ENCODE results near the gene STK32A.
"Not testable (repeated sequence)": the region's sequence is repeated elsewhere in the genome, so short reads cannot be mapped to it uniquely, and the experiment has no call there.

The STK32A gene

DNA sequence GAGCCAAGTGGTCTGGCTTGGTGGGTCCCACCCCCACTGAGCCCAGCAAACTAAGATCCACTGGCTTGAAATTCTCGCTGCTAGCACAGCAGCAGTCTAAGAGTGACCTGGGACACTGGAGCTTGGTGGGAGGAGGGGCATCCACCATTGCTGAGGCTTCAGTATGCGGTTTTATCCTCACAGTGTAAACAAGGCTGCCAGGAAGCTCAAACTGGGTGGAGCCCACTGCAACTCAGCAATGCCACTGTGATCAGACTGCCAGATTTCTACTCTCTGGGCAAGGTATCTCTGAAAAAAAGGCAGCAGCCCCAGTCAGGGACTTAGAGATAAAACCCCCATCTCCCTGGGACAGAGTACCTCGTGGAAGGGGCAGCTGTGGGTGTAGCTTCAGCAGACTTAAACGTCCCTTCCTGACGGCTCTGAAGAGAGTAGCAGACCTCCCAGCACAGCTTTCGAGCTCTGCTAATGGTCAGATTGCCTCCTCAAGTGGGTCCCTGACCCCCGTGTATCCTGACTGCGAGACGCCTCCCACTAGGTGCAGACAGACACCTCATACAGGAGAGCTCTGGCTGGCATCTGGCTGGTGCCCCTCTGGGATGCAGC is 18.2 kb upstream of the STK32A start:
- Histone ChIP-seq H3K4me1 (ENCODE audit: control insufficient read depth, insufficient read depth, low read length) (peaks cover 15% of the 10 kb centered on the region), H3K27ac (ENCODE audit: low read depth, low read length) (peak overlapping the region; percentile 56; the same call in 1 of the 2 replicates), H3K9me3 (ENCODE audit: control insufficient read depth, insufficient read depth, low read depth, low read length) (no peaks in the 10 kb centered on the region), H3K9ac (ENCODE audit: low read length) (no peak overlapping the region), H3K4me3 (ENCODE audit: low read depth, low read length) (peak overlapping the region; percentile 22; the same call in 1 of the 2 replicates), H3K36me3 (ENCODE audit: control insufficient read depth, insufficient read depth, low read length) (no peaks in the 10 kb centered on the region), H3K27me3 (ENCODE audit: control insufficient read depth, insufficient read depth, low read length) (no peaks in the 10 kb centered on the region)

DNA sequence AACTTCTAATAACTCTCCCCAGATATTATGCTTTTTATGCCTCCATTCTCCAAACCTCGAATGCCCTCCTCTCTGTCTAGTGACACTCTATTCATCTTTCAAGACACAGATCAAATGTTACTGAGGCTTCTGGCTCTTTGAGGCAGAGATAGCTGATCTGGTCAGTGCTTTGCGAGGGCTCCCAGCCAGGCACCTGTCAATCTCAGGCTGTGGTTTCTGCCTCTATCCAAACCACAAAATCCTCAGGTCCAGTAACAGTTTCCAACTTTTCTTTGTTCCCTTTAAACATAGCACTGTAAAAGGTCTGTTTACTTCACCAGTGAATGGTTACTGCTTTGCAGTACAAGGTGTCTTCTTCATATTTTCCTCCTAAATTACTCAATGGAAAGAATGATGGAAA is 11.5 kb upstream of the STK32A start:
- no peak overlapping the region for H3K27ac ChIP-seq (ENCODE audit: low read depth, low read length)
- no peaks in the 10 kb centered on the region; the same call in 1 of the 2 replicates for H3K4me1 ChIP-seq (ENCODE audit: control insufficient read depth, insufficient read depth, low read length)
- peaks cover 5% of the 10 kb centered on the region; the same call in 1 of the 2 replicates for H3K27me3 ChIP-seq (ENCODE audit: control insufficient read depth, insufficient read depth, low read length)
- no peaks in the 10 kb centered on the region for H3K9me3 ChIP-seq (ENCODE audit: control insufficient read depth, insufficient read depth, low read depth, low read length)
- H3K4me3 ChIP-seq (ENCODE audit: low read depth, low read length), result no peak overlapping the region
- H3K36me3 ChIP-seq (ENCODE audit: control insufficient read depth, insufficient read depth, low read length), result no peaks in the 10 kb centered on the region
- H3K9ac ChIP-seq (ENCODE audit: low read length), result no peak overlapping the region

GRCh38 chr5:147223948-147224791 is 10.7 kb upstream of the STK32A start:
- H3K4me3 ChIP-seq (ENCODE audit: low read depth, low read length), result no peak overlapping the region
- H3K9ac ChIP-seq (ENCODE audit: low read length), result no peak overlapping the region
- no peaks in the 10 kb centered on the region for H3K36me3 ChIP-seq (ENCODE audit: control insufficient read depth, insufficient read depth, low read length)
- peaks cover 9% of the 10 kb centered on the region; the same call in 1 of the 2 replicates for H3K27me3 ChIP-seq (ENCODE audit: control insufficient read depth, insufficient read depth, low read length)
- H3K4me1 ChIP-seq (ENCODE audit: control insufficient read depth, insufficient read depth, low read length), result no peaks in the 10 kb centered on the region; the same call in 1 of the 2 replicates
- H3K27ac ChIP-seq (ENCODE audit: low read depth, low read length), result no peak overlapping the region
- no peaks in the 10 kb centered on the region for H3K9me3 ChIP-seq (ENCODE audit: control insufficient read depth, insufficient read depth, low read depth, low read length)

DNA sequence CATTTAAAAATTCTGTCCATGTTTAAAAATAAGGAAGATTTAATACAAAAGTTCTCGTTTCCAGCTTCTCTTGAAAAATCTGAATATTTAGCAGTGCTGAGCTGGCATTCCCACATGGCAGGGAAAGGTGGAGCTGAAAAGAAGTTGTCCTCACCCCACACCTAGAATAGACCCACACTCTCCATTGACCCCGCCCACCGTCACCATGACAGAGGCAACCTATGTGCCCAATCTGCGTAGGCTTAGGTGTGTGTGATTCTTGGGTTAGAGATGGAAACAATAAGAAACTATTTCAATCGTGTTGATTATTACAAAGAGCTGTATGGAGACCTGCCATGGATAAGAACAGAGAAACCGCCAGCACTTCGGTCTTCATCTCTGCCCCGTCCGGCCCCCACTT is 8.9 kb upstream of the STK32A start:
- H3K27me3 ChIP-seq (ENCODE audit: control insufficient read depth, insufficient read depth, low read length), result peaks cover 17% of the 10 kb centered on the region
- H3K9ac ChIP-seq (ENCODE audit: low read length), result no peak overlapping the region
- no peaks in the 10 kb centered on the region; the same call in 1 of the 2 replicates for H3K4me1 ChIP-seq (ENCODE audit: control insufficient read depth, insufficient read depth, low read length)
- H3K36me3 ChIP-seq (ENCODE audit: control insufficient read depth, insufficient read depth, low read length), result no peaks in the 10 kb centered on the region
- no peak overlapping the region for H3K27ac ChIP-seq (ENCODE audit: low read depth, low read length)
- H3K9me3 ChIP-seq (ENCODE audit: control insufficient read depth, insufficient read depth, low read depth, low read length), result no peaks in the 10 kb centered on the region
- H3K4me3 ChIP-seq (ENCODE audit: low read depth, low read length), result no peak overlapping the region

GRCh38 chr5:147226512-147226911 is 8.3 kb upstream of the STK32A start:
- no peak overlapping the region for H3K9ac ChIP-seq (ENCODE audit: low read length)
- no peaks in the 10 kb centered on the region; the same call in 1 of the 2 replicates for H3K4me1 ChIP-seq (ENCODE audit: control insufficient read depth, insufficient read depth, low read length)
- no peaks in the 10 kb centered on the region for H3K36me3 ChIP-seq (ENCODE audit: control insufficient read depth, insufficient read depth, low read length)
- no peak overlapping the region for H3K27ac ChIP-seq (ENCODE audit: low read depth, low read length)
- H3K9me3 ChIP-seq (ENCODE audit: control insufficient read depth, insufficient read depth, low read depth, low read length), result no peaks in the 10 kb centered on the region
- no peak overlapping the region for H3K4me3 ChIP-seq (ENCODE audit: low read depth, low read length)
- peaks cover 23% of the 10 kb centered on the region for H3K27me3 ChIP-seq (ENCODE audit: control insufficient read depth, insufficient read depth, low read length)

DNA sequence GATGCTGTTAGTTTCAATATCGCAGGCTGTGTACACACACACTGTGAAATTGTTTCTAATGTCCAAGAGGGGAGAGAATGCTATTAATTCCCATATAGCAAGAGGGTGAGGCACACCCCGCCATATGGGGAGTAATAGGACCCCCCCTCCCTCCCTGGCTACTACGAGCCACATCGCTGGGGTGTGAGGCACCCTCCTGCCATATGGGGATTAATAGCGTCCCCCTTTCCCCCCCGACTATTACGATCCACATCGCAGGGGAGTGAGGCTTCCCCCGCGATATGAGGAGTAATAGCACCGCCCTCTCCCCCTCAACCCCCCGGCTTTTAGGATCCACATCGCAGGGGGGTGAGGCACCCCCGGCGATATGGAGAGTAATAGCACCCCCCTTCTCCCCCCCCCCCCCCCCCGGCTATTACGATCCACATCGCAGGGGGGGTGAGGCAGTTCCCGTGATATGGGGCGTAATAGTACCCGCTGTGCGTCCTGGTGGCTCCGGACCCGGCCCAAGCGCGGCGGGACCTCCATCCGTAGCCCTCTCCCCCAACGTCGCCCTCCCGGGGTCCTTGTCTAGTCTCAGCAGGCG is 494 bp upstream of the STK32A start:
- Histone ChIP-seq H3K9me3 (ENCODE audit: control insufficient read depth, insufficient read depth, low read depth, low read length) (no peaks in the 10 kb centered on the region), H3K27ac (ENCODE audit: low read depth, low read length) (no peak overlapping the region), H3K36me3 (ENCODE audit: control insufficient read depth, insufficient read depth, low read length) (no peaks in the 10 kb centered on the region), H3K9ac (ENCODE audit: low read length) (no peak overlapping the region), H3K4me1 (ENCODE audit: control insufficient read depth, insufficient read depth, low read length) (peaks cover 3% of the 10 kb centered on the region; the same call in 1 of the 2 replicates), H3K4me3 (ENCODE audit: low read depth, low read length) (peak overlapping the region; percentile 59), H3K27me3 (ENCODE audit: control insufficient read depth, insufficient read depth, low read length) (peaks cover 54% of the 10 kb centered on the region)

DNA sequence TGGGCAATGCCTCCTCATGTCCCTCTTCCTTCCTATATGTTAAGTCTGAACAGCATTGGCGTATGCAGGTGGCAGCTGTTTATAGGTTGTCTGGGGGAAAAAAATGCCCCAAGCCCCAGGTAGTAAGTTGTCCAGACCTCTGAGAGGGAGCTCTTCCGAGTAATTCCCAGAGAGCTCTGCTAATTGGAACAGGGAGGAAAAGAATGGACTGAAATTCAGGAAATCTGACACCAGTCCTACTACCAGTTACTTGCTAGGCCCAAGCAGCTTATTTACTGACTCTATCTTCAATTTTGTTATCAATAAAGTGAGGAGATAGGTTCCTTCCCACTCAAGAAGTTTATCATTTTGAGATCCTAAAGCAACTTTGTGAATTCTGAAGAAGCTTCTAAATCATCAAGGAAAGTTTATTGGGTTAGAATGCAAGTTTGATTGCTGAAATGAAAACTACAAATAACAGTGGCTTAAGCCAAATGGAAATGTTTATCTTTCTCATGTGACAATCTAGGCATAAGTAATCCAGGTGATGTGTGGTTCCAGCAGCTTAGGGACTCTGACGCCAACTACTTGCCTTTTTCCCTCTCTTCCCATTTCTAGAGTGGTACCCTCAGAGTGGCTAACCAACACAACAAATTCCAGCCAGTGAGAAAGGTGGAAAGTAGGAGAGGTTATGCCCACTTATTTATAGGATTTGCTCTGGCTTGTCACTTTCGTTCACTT is 5.6 kb downstream of the STK32A start:
- H3K27me3 ChIP-seq (ENCODE audit: control insufficient read depth, insufficient read depth, low read length), result peaks cover 2% of the 10 kb centered on the region
- H3K27ac ChIP-seq (ENCODE audit: low read depth, low read length), result no peak overlapping the region
- no peaks in the 10 kb centered on the region for H3K9me3 ChIP-seq (ENCODE audit: control insufficient read depth, insufficient read depth, low read depth, low read length)
- no peak overlapping the region for H3K9ac ChIP-seq (ENCODE audit: low read length)
- H3K4me3 ChIP-seq (ENCODE audit: low read depth, low read length), result no peak overlapping the region
- H3K36me3 ChIP-seq (ENCODE audit: control insufficient read depth, insufficient read depth, low read length), result no peaks in the 10 kb centered on the region
- no peaks in the 10 kb centered on the region; the same call in 1 of the 2 replicates for H3K4me1 ChIP-seq (ENCODE audit: control insufficient read depth, insufficient read depth, low read length)

- H3K9me3 ChIP-seq (ENCODE audit: control insufficient read depth, insufficient read depth, low read depth, low read length); H3K27ac ChIP-seq (ENCODE audit: low read depth, low read length); H3K4me1 ChIP-seq (ENCODE audit: control insufficient read depth, insufficient read depth, low read length); H3K27me3 ChIP-seq (ENCODE audit: control insufficient read depth, insufficient read depth, low read length); H3K4me3 ChIP-seq (ENCODE audit: low read depth, low read length); H3K36me3 ChIP-seq (ENCODE audit: control insufficient read depth, insufficient read depth, low read length); H3K9ac ChIP-seq (ENCODE audit: low read length): not testable (repeated sequence)
These were observed 8.4 kb downstream of the STK32A start for GRCh38 chr5:147243238-147243637.

DNA sequence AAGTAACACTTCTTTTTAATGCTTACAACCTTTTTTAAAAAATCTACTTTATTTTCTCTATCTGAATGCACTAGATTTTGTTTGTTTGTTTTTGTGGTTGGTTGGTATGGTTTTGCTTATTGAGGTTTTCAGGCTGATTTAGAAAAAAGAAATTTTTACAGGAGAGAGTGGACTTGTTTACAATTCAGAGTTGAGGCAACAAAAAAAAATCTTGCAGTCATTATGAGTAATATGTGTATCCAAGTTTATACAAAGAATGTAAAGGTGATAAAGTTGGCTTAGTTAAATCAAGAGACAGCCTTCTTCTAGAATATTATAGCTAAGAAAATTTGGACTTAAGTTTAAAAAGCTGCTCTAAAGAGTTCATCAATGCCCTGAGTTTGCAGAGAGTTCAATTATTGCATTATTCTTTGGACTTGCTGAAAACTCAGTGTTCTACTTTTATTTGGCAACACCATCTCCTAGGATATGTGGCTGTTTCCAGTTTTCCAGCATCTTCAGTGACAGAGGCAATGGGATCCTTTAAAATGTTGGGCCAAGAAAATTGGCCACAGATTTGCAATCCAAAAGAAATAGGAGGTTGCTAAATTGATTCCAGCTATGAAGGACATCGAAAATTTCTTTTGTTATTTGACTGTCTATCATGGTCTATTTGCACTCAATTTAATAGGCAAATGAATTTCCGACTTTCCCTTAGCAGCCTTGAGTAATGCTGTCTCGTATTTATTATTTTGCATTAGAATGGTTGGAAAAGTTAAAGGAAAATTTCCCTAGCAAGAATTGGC is 10.7 kb downstream of the STK32A start:
- Histone ChIP-seq H3K4me3 (ENCODE audit: low read depth, low read length) (no peak overlapping the region), H3K36me3 (ENCODE audit: control insufficient read depth, insufficient read depth, low read length) (no peaks in the 10 kb centered on the region), H3K27me3 (ENCODE audit: control insufficient read depth, insufficient read depth, low read length) (no peaks in the 10 kb centered on the region), H3K9me3 (ENCODE audit: control insufficient read depth, insufficient read depth, low read depth, low read length) (no peaks in the 10 kb centered on the region), H3K27ac (ENCODE audit: low read depth, low read length) (no peak overlapping the region), H3K4me1 (ENCODE audit: control insufficient read depth, insufficient read depth, low read length) (no peaks in the 10 kb centered on the region), H3K9ac (ENCODE audit: low read length) (no peak overlapping the region)

- Histone ChIP-seq H3K27ac (ENCODE audit: low read depth, low read length) (no peak overlapping the region), H3K9ac (ENCODE audit: low read length) (no peak overlapping the region), H3K36me3 (ENCODE audit: control insufficient read depth, insufficient read depth, low read length) (no peaks in the 10 kb centered on the region), H3K4me3 (ENCODE audit: low read depth, low read length) (no peak overlapping the region), H3K4me1 (ENCODE audit: control insufficient read depth, insufficient read depth, low read length) (no peaks in the 10 kb centered on the region), H3K27me3 (ENCODE audit: control insufficient read depth, insufficient read depth, low read length) (no peaks in the 10 kb centered on the region), H3K9me3 (ENCODE audit: control insufficient read depth, insufficient read depth, low read depth, low read length) (no peaks in the 10 kb centered on the region)
These were observed 13.7 kb downstream of the STK32A start for GRCh38 chr5:147248561-147248960.
